GM12865 (cell line): ENCODE results near the gene HOMER3.
"Not testable (repeated sequence)": the region's sequence is repeated elsewhere in the genome, so short reads cannot be mapped to it uniquely, and the experiment has no call there.

Experiments used
- DNase-seq: peaks from one replicate; pipeline ENCODE4 v3.0.0; 2010; ENCODE audit warnings: low read depth
- H3K4me3 ChIP-seq: 2 replicates; pipeline ENCODE4 v1.5.1; 2011; ENCODE audit warnings: mild to moderate bottlenecking, low read depth, low read length, control low read depth
- TF ChIP-seq, protein P1 (sequence below): IDR thresholded peaks from 2 replicates; pipeline ENCODE4 v1.5.1; 2011; ENCODE audit warnings: low read length, control low read depth, low read depth, inconsistent platforms; ENCODE audit not compliant: insufficient read depth; ENCODE audit errors: missing control alignments

Gene HOMER3

DNA sequence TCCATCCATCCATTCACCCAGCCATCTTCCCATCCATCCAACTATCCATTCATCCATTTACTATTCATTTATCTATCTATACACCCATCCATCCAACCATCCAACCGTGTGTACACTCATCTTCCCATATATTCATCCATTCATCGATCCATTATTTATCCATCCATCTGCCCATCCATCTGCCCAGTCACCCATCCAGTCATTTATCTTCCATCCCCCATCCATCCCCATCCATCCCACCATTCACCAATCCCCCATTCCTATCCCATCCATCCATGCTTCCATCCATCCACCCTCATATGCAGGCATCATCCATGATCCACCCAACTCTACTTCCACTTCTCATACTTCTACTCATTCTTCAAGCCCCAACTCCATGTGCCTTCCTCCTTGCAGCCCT lies 14.0 kb upstream of the HOMER3 start:
- no peak for DNase-seq
- no peak overlapping the region for H3K4me3 ChIP-seq
- TF ChIP-seq, protein P1, sequence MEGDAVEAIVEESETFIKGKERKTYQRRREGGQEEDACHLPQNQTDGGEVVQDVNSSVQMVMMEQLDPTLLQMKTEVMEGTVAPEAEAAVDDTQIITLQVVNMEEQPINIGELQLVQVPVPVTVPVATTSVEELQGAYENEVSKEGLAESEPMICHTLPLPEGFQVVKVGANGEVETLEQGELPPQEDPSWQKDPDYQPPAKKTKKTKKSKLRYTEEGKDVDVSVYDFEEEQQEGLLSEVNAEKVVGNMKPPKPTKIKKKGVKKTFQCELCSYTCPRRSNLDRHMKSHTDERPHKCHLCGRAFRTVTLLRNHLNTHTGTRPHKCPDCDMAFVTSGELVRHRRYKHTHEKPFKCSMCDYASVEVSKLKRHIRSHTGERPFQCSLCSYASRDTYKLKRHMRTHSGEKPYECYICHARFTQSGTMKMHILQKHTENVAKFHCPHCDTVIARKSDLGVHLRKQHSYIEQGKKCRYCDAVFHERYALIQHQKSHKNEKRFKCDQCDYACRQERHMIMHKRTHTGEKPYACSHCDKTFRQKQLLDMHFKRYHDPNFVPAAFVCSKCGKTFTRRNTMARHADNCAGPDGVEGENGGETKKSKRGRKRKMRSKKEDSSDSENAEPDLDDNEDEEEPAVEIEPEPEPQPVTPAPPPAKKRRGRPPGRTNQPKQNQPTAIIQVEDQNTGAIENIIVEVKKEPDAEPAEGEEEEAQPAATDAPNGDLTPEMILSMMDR, result no peak

DNA sequence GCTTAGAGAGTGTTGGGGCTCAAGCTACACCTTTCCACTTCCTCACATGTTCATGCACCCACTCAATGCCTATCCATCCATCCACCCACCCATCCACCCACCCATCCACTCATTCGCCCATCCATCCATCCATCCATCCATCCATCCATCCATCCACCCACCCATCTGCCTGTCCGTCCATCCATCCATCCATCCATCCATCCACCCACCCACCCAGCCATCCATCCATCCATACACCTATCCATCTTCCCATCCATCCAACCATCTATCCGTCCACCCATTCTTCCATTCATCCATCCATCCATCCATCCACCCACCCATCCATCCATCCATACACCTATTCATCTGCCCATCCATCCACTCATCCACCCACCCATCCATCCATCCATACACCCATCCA lies 13.1 kb upstream of the HOMER3 start:
- no peak overlapping the region for H3K4me3 ChIP-seq
- TF ChIP-seq, protein P1, result no peak
- DNase-seq, result no peak

DNA sequence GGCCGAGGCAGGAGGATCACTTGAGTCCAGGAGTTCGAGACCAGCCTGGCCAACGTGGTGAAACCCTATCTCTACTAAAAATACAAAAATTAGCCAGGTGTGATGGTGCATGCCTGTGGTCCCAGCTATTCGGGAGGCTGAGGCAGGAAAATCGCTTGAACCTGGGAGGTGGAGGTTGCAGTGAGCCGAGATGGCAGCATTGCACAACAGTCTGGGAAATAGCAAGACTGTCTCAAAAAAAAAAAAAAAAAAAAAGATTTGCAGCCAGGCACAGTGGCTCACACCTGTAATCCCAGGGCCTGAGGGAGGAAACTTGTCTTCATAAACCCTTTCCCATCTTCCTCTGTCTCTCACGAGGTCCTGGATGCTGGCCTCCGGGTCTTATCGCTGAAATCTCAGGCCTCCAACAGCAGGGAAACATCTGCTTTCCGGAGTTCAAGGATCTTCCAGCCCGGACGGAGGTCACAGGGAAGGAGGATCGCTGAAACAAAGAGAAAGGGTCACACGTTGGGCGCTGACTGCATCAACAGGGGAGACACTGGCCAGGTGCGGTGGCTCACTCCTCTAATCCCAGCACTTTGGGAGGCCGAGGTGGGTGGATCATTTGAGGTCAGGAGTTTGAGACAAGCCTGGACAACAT lies 11.5 kb upstream of the HOMER3 start:
- not testable (repeated sequence) for H3K4me3 ChIP-seq, DNase-seq

DNA sequence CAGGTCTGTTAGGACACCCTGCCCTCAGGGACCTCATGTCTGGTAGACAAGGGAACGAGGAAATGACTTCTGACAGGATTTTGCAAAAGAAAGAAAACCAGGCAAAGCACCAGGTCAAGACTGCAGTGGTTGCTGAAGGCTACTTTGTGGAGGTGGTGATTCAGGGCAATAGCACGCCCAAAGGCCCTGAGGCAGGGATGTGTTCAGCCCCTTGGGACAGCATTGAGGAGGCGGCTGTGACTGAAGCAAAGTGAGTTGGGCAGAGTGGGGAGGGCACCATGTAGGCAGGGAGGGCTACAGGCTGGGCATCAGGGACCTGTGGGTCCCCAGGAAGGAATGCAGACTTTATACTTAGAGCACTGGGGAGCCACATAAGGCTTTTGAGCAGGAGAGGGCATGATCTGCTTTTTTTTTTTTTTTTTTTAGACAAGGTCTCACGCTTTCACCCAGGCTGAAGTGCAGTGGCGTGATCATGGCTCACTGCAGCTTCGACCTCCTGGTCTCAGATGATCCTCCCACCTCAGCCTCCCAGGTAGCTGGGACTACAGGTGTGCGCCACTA lies 10.8 kb upstream of the HOMER3 start:
- TF ChIP-seq, protein P1, result no peak
- no peak for DNase-seq
- no peak overlapping the region for H3K4me3 ChIP-seq

DNA sequence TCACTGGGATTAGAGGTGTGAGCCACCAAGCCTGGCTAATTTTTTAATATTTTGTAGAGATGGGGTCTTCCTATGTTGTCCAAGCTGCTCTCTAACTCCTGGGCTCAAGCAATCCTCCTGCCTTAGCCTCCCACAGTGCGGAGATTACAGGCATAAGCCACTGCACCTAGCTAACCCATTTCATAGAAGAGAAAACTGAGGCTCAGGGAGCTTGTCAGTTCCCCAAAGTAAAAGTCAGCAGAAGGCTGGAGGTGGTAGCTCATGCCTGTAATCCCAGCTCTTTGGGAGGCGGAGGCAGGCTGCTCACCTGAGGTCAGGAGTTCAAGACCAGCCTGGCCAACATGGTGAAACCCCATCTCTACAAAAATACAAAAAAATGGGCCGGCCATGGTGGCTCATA lies 8.8 kb upstream of the HOMER3 start:
- H3K4me3 ChIP-seq, result no peak overlapping the region
- no peak for DNase-seq
- TF ChIP-seq, protein P1, result no peak

DNA sequence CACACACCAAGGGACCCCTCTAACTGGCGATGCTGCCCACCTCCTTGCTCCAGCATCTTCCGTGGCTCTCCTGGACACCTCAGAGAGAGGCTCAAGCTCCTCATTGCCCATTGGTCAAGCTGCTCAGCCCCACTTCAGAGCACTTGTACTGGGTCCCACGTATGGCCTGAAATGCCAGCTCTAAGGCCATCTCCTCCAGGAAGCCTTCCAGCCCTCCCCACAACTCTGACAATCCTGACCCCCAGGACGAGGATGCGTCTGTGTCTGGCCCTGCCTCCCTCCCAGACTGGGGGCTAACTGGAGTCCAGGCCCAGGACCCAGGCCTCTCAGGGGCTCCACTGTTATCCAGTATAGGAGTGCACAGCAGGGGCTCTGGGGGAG lies 7.9 kb upstream of the HOMER3 start:
- TF ChIP-seq, protein P1, result no peak
- DNase-seq, result no peak
- no peak overlapping the region for H3K4me3 ChIP-seq

DNA sequence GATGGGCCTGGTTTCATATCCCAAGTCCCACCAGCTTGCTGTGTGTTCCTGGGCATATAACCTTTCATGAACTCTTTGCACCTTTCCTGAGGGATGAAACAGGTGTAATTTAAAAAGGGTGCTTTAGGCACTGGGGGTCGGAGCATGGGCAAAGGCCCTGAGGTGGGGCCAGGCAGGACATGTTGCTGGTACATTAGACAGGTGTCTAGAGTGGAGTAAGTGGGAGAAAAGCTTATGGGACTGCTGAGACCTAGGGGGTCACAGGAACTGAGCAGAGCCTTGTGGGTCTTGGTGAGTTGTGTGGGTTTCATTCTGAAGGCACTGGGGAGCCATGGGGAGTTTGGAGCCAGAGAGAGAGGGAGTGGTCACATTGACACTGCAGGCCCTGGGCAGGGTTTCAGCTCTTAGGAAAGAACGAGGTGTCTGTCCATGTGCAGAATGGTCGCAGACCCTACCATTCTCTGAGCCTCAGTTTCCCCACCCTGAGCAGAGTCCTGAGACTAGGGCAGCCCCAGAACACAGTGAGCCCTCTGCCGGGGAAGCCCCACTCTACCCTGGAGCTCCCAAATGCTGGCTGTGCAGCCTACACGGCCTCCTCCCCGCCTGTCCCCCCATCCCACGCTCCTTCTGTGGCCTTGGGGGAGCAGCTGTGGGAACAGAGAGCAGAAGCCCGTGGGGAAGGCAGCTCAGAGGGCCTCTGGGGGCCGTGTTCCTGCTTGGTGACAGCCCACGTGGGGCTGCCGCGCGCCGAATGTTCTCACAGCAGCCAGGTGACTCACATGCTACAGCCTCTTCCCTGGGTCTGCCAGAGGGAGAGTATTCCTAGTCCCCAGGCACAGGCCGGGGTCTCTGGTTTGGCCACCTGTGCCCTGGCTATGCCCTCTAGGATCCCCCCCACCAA lies 7.3 kb upstream of the HOMER3 start:
- TF ChIP-seq, protein P1, result no peak
- no peak for DNase-seq
- no peak overlapping the region for H3K4me3 ChIP-seq
